ENCODE data around the gene COPG1. TPM values are rescaled to one million over a fixed set of nuclear protein-coding genes. Genes with fewer than 3 reads are reported as not detected.
A peak's percentile ranks its signal among the peaks of the same experiment; 100 is the strongest.

Gene COPG1
- total and polyA plus RNA-seq, 2 donors (not counting 1 experiment from before 2014, with no cell fraction given): 48.9 to 85.9 TPM

DNA sequence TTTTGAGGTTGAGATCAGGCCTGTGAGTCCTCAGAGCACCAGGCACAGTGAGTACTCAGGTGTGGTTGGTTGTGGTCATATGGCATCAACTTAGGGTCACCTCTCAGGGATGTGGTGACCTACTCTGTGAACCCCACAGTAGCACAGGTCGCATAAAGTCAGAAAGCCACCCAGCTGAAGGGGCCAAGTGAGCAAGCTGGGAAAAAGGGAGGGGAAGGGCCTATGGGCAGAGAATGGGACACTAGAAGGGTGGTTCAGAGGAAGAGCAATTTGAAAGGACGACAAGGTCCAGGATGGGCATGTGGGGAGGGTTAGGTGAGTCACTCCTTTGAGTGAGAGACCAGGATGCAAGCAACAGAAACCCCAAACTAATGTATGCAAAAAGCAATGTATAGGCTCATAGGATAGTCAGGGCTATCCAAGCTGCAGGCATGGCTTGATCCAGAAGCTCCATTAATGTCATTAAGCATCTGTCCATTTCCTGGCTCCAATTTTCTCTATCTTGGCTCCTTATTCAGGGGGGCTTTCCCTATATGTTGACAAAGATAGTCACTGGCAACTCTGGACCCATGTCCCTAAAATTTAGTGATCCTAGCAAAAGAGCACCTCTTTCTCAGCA lies 62.7 kb downstream of the COPG1 start:
- H3K27me3 Mint-ChIP-seq: no peaks in the 10 kb centered on the region
- no peaks in the 10 kb centered on the region for H3K36me3 ChIP-seq (replicated peaks in 1 of 2; ENCODE audit: control extremely low read depth in 1 of 2, control insufficient read depth in 1 of 2, extremely low read depth in 1 of 2, insufficient read depth in 2 of 2, low read length in 1 of 2)
- peaks cover 0 to 4% (median 1%) of the 10 kb centered on the region in 4 experiments for H3K27me3 ChIP-seq (replicated peaks in 1 of 4; ENCODE audit: control extremely low read depth in 1 of 4, control insufficient read depth in 3 of 4, insufficient read depth in 4 of 4, low read length in 3 of 4)
- peak overlapping the region; percentile 4 for H3K4me3 Mint-ChIP-seq
- peaks cover 2% of the 10 kb centered on the region for H3K79me2 ChIP-seq (ENCODE audit: control insufficient read depth, insufficient read depth, low read length)
- H3K4me1 Mint-ChIP-seq: peaks cover 21% of the 10 kb centered on the region
- intact Hi-C loops (cut with micrococcal nuclease): no loop called here
- no peak overlapping the region for H3K4me3 ChIP-seq (ENCODE audit: control extremely low read depth in 1 of 5, extremely low read depth in 1 of 5, insufficient read depth in 1 of 5, low read depth in 2 of 5, low read length in 4 of 5)
- H3K27ac ChIP-seq (ENCODE audit: low read length in 2 of 2): no peak overlapping the region
- ChIA-PET CTCF (interaction anchor here (0.7 kb wide), 1 partner anchor 9 kb away, joined by 3 read pairs; no protein-coding TSS in a partner anchor), POLR2A (no interaction called here)
- H3K9ac ChIP-seq (ENCODE audit: low read length): no peak overlapping the region
- TF ChIP-seq EZH2 (IDR thresholded peaks at IDR 0.05; ENCODE audit: borderline replicate concordance, insufficient read depth, low read depth, low read length, poor library complexity, severe bottlenecking): no peak
- TF ChIP-seq, protein P1, sequence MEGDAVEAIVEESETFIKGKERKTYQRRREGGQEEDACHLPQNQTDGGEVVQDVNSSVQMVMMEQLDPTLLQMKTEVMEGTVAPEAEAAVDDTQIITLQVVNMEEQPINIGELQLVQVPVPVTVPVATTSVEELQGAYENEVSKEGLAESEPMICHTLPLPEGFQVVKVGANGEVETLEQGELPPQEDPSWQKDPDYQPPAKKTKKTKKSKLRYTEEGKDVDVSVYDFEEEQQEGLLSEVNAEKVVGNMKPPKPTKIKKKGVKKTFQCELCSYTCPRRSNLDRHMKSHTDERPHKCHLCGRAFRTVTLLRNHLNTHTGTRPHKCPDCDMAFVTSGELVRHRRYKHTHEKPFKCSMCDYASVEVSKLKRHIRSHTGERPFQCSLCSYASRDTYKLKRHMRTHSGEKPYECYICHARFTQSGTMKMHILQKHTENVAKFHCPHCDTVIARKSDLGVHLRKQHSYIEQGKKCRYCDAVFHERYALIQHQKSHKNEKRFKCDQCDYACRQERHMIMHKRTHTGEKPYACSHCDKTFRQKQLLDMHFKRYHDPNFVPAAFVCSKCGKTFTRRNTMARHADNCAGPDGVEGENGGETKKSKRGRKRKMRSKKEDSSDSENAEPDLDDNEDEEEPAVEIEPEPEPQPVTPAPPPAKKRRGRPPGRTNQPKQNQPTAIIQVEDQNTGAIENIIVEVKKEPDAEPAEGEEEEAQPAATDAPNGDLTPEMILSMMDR (IDR thresholded peaks at IDR 0.05): no peak
- H3K9me3 Mint-ChIP-seq (ENCODE audit: insufficient read depth): no peaks in the 10 kb centered on the region
- DNase-seq: no peak
- 84% methylated on average over 2 of the region's 2 CpGs for WGBS (ENCODE audit: insufficient coverage)
- ATAC-seq (ENCODE audit: low read depth): no peak
- H3K9me3 ChIP-seq (ENCODE audit: control extremely low read depth in 1 of 3, control insufficient read depth in 2 of 3, insufficient read depth in 1 of 3, low read length in 2 of 3): no peaks in the 10 kb centered on the region
- H2AFZ ChIP-seq (ENCODE audit: insufficient read depth, low read depth, low read length, poor library complexity, severe bottlenecking): no peak overlapping the region
- H4K20me1 ChIP-seq (ENCODE audit: control insufficient read depth, insufficient read depth, low read length, poor library complexity, severe bottlenecking): peaks cover 19% of the 10 kb centered on the region
- no peak overlapping the region for H3K4me2 ChIP-seq (replicated peaks; ENCODE audit: low read depth, low read length, poor library complexity, severe bottlenecking)
- peak overlapping the region; percentile 47 for H3K27ac Mint-ChIP-seq
- H3K4me1 ChIP-seq (ENCODE audit: control insufficient read depth in 2 of 2, insufficient read depth in 2 of 2, low read length in 2 of 2): peaks cover 15 to 29% of the 10 kb centered on the region in 2 donors

DNA sequence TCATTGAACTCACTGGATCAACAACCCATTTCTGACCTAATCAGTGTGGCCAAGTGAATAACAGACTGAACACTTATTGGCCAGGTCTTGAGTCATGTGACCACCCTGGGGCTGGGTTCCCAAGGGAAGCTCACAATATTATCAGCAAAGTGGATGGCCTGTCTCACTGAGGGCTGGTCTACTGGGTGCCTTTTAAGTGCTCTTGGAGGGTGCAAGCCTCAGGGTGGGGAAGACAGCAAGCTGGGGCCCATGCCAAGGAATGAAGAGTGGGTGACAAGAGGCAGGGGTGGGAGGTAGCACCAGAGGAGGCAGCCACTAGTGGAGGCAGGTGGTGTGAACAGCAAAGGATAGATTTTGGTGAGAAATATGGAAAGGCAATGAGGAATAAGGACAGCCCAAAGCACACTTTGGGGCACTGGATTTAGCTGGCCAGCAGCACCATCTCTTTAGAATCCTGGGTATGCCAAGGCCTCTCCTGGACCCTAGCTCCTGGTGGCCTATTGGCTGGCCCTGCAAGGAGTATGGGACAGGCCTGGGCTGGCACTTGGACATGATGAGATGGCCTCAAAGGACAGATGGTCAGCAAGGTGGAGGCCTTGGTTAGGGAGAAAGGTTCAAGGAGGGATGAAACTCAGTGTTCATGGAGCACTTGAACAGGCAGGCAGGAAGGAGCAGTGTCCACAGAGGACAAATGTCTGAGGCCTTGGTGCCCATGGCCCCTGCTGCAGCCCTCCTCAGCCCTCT lies 63.4 kb downstream of the COPG1 start:
- Mint-ChIP-seq H3K4me1 (peaks cover 24% of the 10 kb centered on the region), H3K4me3 (peak overlapping the region; percentile 11), H3K27me3 (peaks cover 7% of the 10 kb centered on the region), H3K9me3 (ENCODE audit: insufficient read depth) (no peaks in the 10 kb centered on the region), H3K27ac (peak overlapping the region; percentile 50)
- Histone ChIP-seq H2AFZ (ENCODE audit: insufficient read depth, low read depth, low read length, poor library complexity, severe bottlenecking) (no peak overlapping the region), H3K4me2 (replicated peaks; ENCODE audit: low read depth, low read length, poor library complexity, severe bottlenecking) (peak overlapping the region; percentile 97), H3K9ac (ENCODE audit: low read length) (no peak overlapping the region), H3K27me3 (replicated peaks in 1 of 4; ENCODE audit: control extremely low read depth in 1 of 4, control insufficient read depth in 3 of 4, insufficient read depth in 4 of 4, low read length in 3 of 4) (peaks cover 0 to 9% (median 4%) of the 10 kb centered on the region in 4 experiments), H4K20me1 (ENCODE audit: control insufficient read depth, insufficient read depth, low read length, poor library complexity, severe bottlenecking) (peaks cover 19% of the 10 kb centered on the region), H3K36me3 (replicated peaks in 1 of 2; ENCODE audit: control extremely low read depth in 1 of 2, control insufficient read depth in 1 of 2, extremely low read depth in 1 of 2, insufficient read depth in 2 of 2, low read length in 1 of 2) (no peaks in the 10 kb centered on the region), H3K9me3 (ENCODE audit: control extremely low read depth in 1 of 3, control insufficient read depth in 2 of 3, insufficient read depth in 1 of 3, low read length in 2 of 3) (no peaks in the 10 kb centered on the region), H3K4me1 (ENCODE audit: control insufficient read depth in 2 of 2, insufficient read depth in 2 of 2, low read length in 2 of 2) (peaks cover 22 to 36% of the 10 kb centered on the region in 2 donors), H3K27ac (ENCODE audit: low read length in 2 of 2) (no peak overlapping the region), H3K79me2 (ENCODE audit: control insufficient read depth, insufficient read depth, low read length) (peaks cover 4% of the 10 kb centered on the region), H3K4me3 (ENCODE audit: control extremely low read depth in 1 of 5, extremely low read depth in 1 of 5, insufficient read depth in 1 of 5, low read depth in 2 of 5, low read length in 4 of 5) (no peak overlapping the region)
- ATAC-seq (ENCODE audit: low read depth) (no peak), DNase-seq (no peak)
- ChIA-PET CTCF (interaction anchor here (0.6 to 0.7 kb wide), 2 partner anchors 10 to 340 kb away, joined by 3 to 5 read pairs; no protein-coding TSS in a partner anchor), POLR2A (interaction anchor here (1.2 kb wide), 1 partner anchor 33 kb away, joined by 4 read pairs; no protein-coding TSS in a partner anchor)
- intact Hi-C loops (cut with micrococcal nuclease): no loop called here
- TF ChIP-seq, protein P1 (IDR thresholded peaks at IDR 0.05): no peak
- TF ChIP-seq EZH2 (IDR thresholded peaks at IDR 0.05; ENCODE audit: borderline replicate concordance, insufficient read depth, low read depth, low read length, poor library complexity, severe bottlenecking): no peak
